ENCODE results near the gene LMAN2.

LMAN2 gene

GRCh38 chr5:177325868-177326381 is 25.5 kb downstream of the LMAN2 start:
- Histone ChIP-seq H3K9ac (no peak overlapping the region), H3K27ac (no peak overlapping the region)

GRCh38 chr5:177320879-177321278 is 30.6 kb downstream of the LMAN2 start:
- Histone ChIP-seq H3K4me2 (ENCODE audit: low read length) (no peak overlapping the region), H3K27me3 (ENCODE audit: control insufficient read depth, insufficient read depth, low read length) (no peaks in the 10 kb centered on the region), H3K9ac (no peak overlapping the region), H3K4me3 (ENCODE audit: low read depth, low read length) (no peak overlapping the region), H3K36me3 (ENCODE audit: control insufficient read depth, insufficient read depth, low read length) (no peaks in the 10 kb centered on the region), H3K27ac (no peak overlapping the region), H3K79me2 (no peaks in the 10 kb centered on the region), H3K9me3 (ENCODE audit: control insufficient read depth, low read length) (no peaks in the 10 kb centered on the region), H2AFZ (no peak overlapping the region), H3K4me1 (no peaks in the 10 kb centered on the region)
- TF ChIP-seq CTCF (IDR thresholded peaks at IDR 0.05), result no peak

More at GRCh38 chr5:177325868-177326381, 25.5 kb downstream of the LMAN2 start:
- Histone ChIP-seq H3K9me3 (ENCODE audit: control insufficient read depth, low read length) (no peaks in the 10 kb centered on the region), H3K4me1 (no peaks in the 10 kb centered on the region), H3K27me3 (ENCODE audit: control insufficient read depth, insufficient read depth, low read length) (no peaks in the 10 kb centered on the region), H3K36me3 (ENCODE audit: control insufficient read depth, insufficient read depth, low read length) (no peaks in the 10 kb centered on the region), H3K4me3 (ENCODE audit: low read depth, low read length) (no peak overlapping the region), H2AFZ (no peak overlapping the region), H3K79me2 (peaks cover 6% of the 10 kb centered on the region), H3K4me2 (ENCODE audit: low read length) (no peak overlapping the region)
- no peak for TF ChIP-seq CTCF (IDR thresholded peaks at IDR 0.05)

GRCh38 chr5:177319913-177320588 is 31.4 kb downstream of the LMAN2 start:
- no peak overlapping the region for H2AFZ ChIP-seq
- no peaks in the 10 kb centered on the region for H3K79me2 ChIP-seq
- no peak overlapping the region for H3K27ac ChIP-seq
- H3K27me3 ChIP-seq (ENCODE audit: control insufficient read depth, insufficient read depth, low read length), result no peaks in the 10 kb centered on the region
- no peak overlapping the region for H3K4me2 ChIP-seq (ENCODE audit: low read length)
- H3K9me3 ChIP-seq (ENCODE audit: control insufficient read depth, low read length), result no peaks in the 10 kb centered on the region
- no peaks in the 10 kb centered on the region for H3K4me1 ChIP-seq
- H3K36me3 ChIP-seq (ENCODE audit: control insufficient read depth, insufficient read depth, low read length), result no peaks in the 10 kb centered on the region
- no peak overlapping the region for H3K4me3 ChIP-seq (ENCODE audit: low read depth, low read length)
- H3K9ac ChIP-seq, result no peak overlapping the region
- no peak for TF ChIP-seq CTCF (IDR thresholded peaks at IDR 0.05)

GRCh38 chr5:177317959-177318377 is 33.5 kb downstream of the LMAN2 start:
- Histone ChIP-seq H3K79me2 (no peaks in the 10 kb centered on the region), H3K27ac (no peak overlapping the region), H3K9me3 (ENCODE audit: control insufficient read depth, low read length) (no peaks in the 10 kb centered on the region), H3K4me1 (no peaks in the 10 kb centered on the region), H3K9ac (no peak overlapping the region), H3K36me3 (ENCODE audit: control insufficient read depth, insufficient read depth, low read length) (no peaks in the 10 kb centered on the region), H3K4me2 (ENCODE audit: low read length) (no peak overlapping the region), H2AFZ (no peak overlapping the region), H3K4me3 (ENCODE audit: low read depth, low read length) (no peak overlapping the region), H3K27me3 (ENCODE audit: control insufficient read depth, insufficient read depth, low read length) (no peaks in the 10 kb centered on the region)
- TF ChIP-seq CTCF (IDR thresholded peaks at IDR 0.05), result peak; percentile 93

- no peak for TF ChIP-seq CTCF (IDR thresholded peaks at IDR 0.05)
- Histone ChIP-seq H3K36me3 (ENCODE audit: control insufficient read depth, insufficient read depth, low read length) (no peaks in the 10 kb centered on the region), H3K27me3 (ENCODE audit: control insufficient read depth, insufficient read depth, low read length) (no peaks in the 10 kb centered on the region), H3K79me2 (no peaks in the 10 kb centered on the region), H3K27ac (no peak overlapping the region), H2AFZ (no peak overlapping the region), H3K4me1 (peaks cover 7% of the 10 kb centered on the region), H3K9me3 (ENCODE audit: control insufficient read depth, low read length) (no peaks in the 10 kb centered on the region), H3K4me3 (ENCODE audit: low read depth, low read length) (no peak overlapping the region), H3K9ac (no peak overlapping the region), H3K4me2 (ENCODE audit: low read length) (no peak overlapping the region)
Measured at GRCh38 chr5:177316005-177316404, 35.5 kb downstream of the LMAN2 start.

All from parathyroid adenoma (tissue), 2 donors.